ENCODE measurements around the gene TTL. TPM values are rescaled to one million over a fixed set of nuclear protein-coding genes. Genes with fewer than 3 reads are reported as not detected.
"Not testable (repeated sequence)": the region's sequence is repeated elsewhere in the genome, so short reads cannot be mapped to it uniquely, and the experiment has no call there.

Gene TTL
- total RNA-seq, 1 donor from 2014 or later = 87.0 TPM

- not testable (repeated sequence) for H3K9me3 Mint-ChIP-seq; H3K4me3 Mint-ChIP-seq; DNase-seq (ENCODE audit: low read depth, low spot score); H3K27me3 Mint-ChIP-seq (ENCODE audit: low read depth); H3K4me1 Mint-ChIP-seq; H3K27ac Mint-ChIP-seq (ENCODE audit: unreplicated experiment); H3K36me3 Mint-ChIP-seq (ENCODE audit: low read depth)
These were observed 43.2 kb upstream of the TTL start for GRCh38 chr2:112438603-112439261.

- not testable (repeated sequence) for H3K36me3 Mint-ChIP-seq (ENCODE audit: low read depth); DNase-seq (ENCODE audit: low read depth, low spot score); H3K4me3 Mint-ChIP-seq; H3K4me1 Mint-ChIP-seq; H3K27ac Mint-ChIP-seq (ENCODE audit: unreplicated experiment); H3K27me3 Mint-ChIP-seq (ENCODE audit: low read depth); H3K9me3 Mint-ChIP-seq
These were observed 37.7 kb upstream of the TTL start for GRCh38 chr2:112444256-112444655.

DNA sequence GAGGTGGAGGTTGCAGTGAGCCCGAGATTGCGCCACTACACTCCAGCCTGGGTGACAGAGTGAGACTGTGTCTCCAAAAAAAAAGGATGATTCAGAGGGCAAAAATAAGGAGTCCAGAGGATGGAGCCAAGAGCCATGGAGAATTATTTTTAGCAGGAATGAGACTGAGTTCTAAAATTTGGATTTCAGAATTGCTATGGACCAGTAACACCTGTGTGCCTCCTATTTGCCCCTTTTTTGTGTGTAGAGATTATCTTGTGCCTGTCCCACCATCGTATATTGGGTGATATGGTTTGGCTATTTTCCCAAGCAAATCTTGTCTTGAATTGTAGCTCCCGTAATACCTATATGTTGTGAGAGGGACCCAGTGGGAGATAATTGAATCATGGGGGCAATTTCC is 32.1 kb upstream of the TTL start:
- DNase-seq (ENCODE audit: low read depth, low spot score) = no peak
- Mint-ChIP-seq H3K4me3 (no peak overlapping the region), H3K4me1 (no peaks in the 10 kb centered on the region), H3K27me3 (ENCODE audit: low read depth) (peaks cover 2% of the 10 kb centered on the region), H3K9me3 (peaks cover 5% of the 10 kb centered on the region), H3K36me3 (ENCODE audit: low read depth) (no peaks in the 10 kb centered on the region), H3K27ac (ENCODE audit: unreplicated experiment) (no peak overlapping the region)
- TF ChIP-seq, protein P1, sequence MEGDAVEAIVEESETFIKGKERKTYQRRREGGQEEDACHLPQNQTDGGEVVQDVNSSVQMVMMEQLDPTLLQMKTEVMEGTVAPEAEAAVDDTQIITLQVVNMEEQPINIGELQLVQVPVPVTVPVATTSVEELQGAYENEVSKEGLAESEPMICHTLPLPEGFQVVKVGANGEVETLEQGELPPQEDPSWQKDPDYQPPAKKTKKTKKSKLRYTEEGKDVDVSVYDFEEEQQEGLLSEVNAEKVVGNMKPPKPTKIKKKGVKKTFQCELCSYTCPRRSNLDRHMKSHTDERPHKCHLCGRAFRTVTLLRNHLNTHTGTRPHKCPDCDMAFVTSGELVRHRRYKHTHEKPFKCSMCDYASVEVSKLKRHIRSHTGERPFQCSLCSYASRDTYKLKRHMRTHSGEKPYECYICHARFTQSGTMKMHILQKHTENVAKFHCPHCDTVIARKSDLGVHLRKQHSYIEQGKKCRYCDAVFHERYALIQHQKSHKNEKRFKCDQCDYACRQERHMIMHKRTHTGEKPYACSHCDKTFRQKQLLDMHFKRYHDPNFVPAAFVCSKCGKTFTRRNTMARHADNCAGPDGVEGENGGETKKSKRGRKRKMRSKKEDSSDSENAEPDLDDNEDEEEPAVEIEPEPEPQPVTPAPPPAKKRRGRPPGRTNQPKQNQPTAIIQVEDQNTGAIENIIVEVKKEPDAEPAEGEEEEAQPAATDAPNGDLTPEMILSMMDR (conservative IDR thresholded peaks at IDR 0.05) = no peak

DNA sequence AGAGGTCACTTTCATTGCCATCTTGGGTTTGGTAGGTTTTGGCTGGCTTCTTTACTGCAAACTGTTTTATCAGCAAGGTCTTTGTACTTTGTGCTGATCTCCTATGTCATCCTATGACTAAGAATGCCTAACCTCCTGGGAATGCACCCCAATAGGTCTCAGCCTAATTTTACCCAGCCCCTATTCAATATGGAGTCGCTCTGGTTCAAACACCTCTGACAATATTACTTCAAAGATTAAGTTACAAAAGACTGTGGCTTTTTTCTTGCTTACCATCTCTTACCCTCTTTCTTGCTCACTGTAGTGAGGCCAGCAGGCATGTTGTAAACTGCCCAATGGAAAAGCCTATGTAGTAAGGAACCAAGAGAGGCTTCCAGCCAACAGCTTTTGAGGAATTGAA is 30.6 kb upstream of the TTL start:
- TF ChIP-seq, protein P1 (conservative IDR thresholded peaks at IDR 0.05) = no peak
- Mint-ChIP-seq H3K4me3 (no peak overlapping the region), H3K9me3 (peaks cover 7% of the 10 kb centered on the region), H3K36me3 (ENCODE audit: low read depth) (no peaks in the 10 kb centered on the region), H3K27ac (ENCODE audit: unreplicated experiment) (no peak overlapping the region), H3K4me1 (no peaks in the 10 kb centered on the region), H3K27me3 (ENCODE audit: low read depth) (peaks cover 2% of the 10 kb centered on the region)
- DNase-seq (ENCODE audit: low read depth, low spot score) = no peak

- H3K4me3 Mint-ChIP-seq = no peak overlapping the region
- TF ChIP-seq, protein P1 (conservative IDR thresholded peaks at IDR 0.05) = no peak
- H3K4me1 Mint-ChIP-seq = no peaks in the 10 kb centered on the region
- DNase-seq (ENCODE audit: low read depth, low spot score) = no peak
- H3K36me3 Mint-ChIP-seq (ENCODE audit: low read depth) = no peaks in the 10 kb centered on the region
- no peak overlapping the region for H3K27ac Mint-ChIP-seq (ENCODE audit: unreplicated experiment)
- peaks cover 2% of the 10 kb centered on the region for H3K27me3 Mint-ChIP-seq (ENCODE audit: low read depth)
- peaks cover 7% of the 10 kb centered on the region for H3K9me3 Mint-ChIP-seq
These were observed 27.4 kb upstream of the TTL start for GRCh38 chr2:112454586-112454985.

- H3K4me3 Mint-ChIP-seq = no peak overlapping the region
- H3K9me3 Mint-ChIP-seq = peaks cover 6% of the 10 kb centered on the region
These were observed 22.6 kb upstream of the TTL start for GRCh38 chr2:112459372-112459771.

More at GRCh38 chr2:112459372-112459771, 22.6 kb upstream of the TTL start:
- no peak overlapping the region for H3K27ac Mint-ChIP-seq (ENCODE audit: unreplicated experiment)
- DNase-seq (ENCODE audit: low read depth, low spot score) = no peak
- TF ChIP-seq, protein P1 (conservative IDR thresholded peaks at IDR 0.05) = no peak
- H3K27me3 Mint-ChIP-seq (ENCODE audit: low read depth) = peaks cover 2% of the 10 kb centered on the region
- H3K4me1 Mint-ChIP-seq = no peaks in the 10 kb centered on the region
- no peaks in the 10 kb centered on the region for H3K36me3 Mint-ChIP-seq (ENCODE audit: low read depth)
